Measurements from ENCODE around the gene PLCB1.

DNA sequence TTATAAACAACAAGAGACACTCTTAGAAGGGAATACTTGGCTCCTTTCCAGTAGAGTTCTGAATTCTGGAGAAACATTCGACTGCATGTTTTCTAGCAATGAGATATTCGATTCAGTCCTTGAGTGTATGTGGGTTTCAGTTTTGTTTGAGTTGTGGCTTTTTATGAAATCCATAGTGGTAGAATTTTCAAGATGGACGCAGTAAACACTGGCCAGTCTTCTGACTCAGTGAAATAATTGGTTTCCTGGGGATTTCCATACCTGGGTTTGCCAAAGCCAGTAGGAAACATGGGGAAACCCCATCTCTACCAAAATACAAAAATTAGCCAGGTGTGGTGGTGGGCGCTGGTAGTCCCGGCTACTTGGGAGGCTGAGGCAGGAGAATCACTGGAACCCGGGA, 663.3 kb downstream of the PLCB1 start:
- TF ChIP-seq CTCF (optimal IDR thresholded peaks at IDR 0.05 in 1 of 3, IDR thresholded peaks at IDR 0.05 in 1 of 3, conservative IDR thresholded peaks at IDR 0.05 in 1 of 3; ENCODE audit: extremely low read depth in 1 of 3, insufficient read depth in 2 of 3, low read length in 3 of 3): no peak
- no peak for TF ChIP-seq EZH2 (IDR thresholded peaks at IDR 0.05; ENCODE audit: low read length)

Data from keratinocyte (primary cell).